Uterus (tissue), 2 donors: ENCODE measurements around the gene ZNF438.

Experiments used
- POLR2A ChIP-seq, 2 donors: fragments of 450-650 bp; IDR thresholded peaks; one replicate each; pipeline ENCODE4 v1.6.1; 2016; ENCODE audit warnings: antibody characterized with exemption in 2 of 2, mild to moderate bottlenecking in 1 of 2, moderate library complexity in 1 of 2
- TF ChIP-seq, protein P1 (sequence below), 4 experiments: fragments of 200-600 bp in 2 of 4; fragments of 450-650 bp in 2 of 4; sonication (generic) in 2 of 4; IDR thresholded peaks; one replicate each; pipeline ENCODE4 v1.5.1; 2016 to 2019; ENCODE audit warnings: antibody characterized with exemption in 4 of 4, mild to moderate bottlenecking in 2 of 4, moderate library complexity in 1 of 4

DNA sequence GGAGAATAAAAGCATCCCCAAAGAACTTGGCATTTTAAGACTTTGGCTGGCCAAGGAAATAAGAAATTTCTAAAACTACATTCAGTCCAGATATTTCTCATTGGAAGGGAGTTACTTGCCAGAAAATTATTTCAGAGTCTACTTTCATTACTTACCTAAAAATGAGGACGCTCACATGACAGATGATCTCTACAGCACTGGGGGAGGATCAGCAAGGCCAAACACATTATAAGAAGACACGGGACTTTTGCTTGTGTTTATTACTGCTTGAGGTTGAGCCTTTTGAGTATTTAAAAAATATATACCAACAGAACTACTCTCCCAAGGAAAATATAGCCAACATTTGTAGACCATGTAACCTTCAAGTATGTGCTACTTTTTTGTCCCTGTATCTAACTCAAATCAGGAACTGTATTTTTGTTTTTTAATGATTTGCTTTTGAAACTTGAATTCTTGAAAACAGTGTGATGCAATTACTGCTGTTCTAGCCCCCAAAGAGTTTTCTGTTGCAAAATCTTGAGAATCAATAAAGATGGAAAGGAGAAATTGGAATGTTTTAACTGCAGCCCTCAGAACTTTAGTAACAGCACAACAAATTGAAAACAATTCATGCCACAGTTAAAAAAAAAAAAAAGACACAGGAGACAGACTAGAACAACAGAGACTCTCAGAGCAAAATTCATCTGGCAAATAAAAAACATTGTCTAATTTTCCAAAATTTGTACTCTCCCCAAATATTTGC, 128.1 kb downstream of the ZNF438 start:
- TF ChIP-seq, protein P1, sequence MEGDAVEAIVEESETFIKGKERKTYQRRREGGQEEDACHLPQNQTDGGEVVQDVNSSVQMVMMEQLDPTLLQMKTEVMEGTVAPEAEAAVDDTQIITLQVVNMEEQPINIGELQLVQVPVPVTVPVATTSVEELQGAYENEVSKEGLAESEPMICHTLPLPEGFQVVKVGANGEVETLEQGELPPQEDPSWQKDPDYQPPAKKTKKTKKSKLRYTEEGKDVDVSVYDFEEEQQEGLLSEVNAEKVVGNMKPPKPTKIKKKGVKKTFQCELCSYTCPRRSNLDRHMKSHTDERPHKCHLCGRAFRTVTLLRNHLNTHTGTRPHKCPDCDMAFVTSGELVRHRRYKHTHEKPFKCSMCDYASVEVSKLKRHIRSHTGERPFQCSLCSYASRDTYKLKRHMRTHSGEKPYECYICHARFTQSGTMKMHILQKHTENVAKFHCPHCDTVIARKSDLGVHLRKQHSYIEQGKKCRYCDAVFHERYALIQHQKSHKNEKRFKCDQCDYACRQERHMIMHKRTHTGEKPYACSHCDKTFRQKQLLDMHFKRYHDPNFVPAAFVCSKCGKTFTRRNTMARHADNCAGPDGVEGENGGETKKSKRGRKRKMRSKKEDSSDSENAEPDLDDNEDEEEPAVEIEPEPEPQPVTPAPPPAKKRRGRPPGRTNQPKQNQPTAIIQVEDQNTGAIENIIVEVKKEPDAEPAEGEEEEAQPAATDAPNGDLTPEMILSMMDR (IDR thresholded peaks at IDR 0.05) = no peak
- TF ChIP-seq POLR2A (IDR thresholded peaks at IDR 0.05) = no peak
